ENCODE measurements around the gene SLC7A1. TPM values are rescaled to one million over a fixed set of nuclear protein-coding genes. Genes with fewer than 3 reads are reported as not detected.

Gene SLC7A1
- 12.4 and 24.8 TPM in 2 replicates for total RNA-seq

GRCh38 chr13:29595380-29596063 lies at the start of gene SLC7A1:
TSS of gene SLC7A1 (minus strand) at chr13:29595688. CDS start at chr13:29536188, 59,500 bp downstream.

All from endothelial cell of coronary artery (primary cell).